Measurements from ENCODE around the gene CR1. TPM values are rescaled to one million over a fixed set of nuclear protein-coding genes. Genes with fewer than 3 reads are reported as not detected.
A peak's percentile ranks its signal among the peaks of the same experiment; 100 is the strongest.

CR1 gene
- total and polyA plus RNA-seq, 2 of the 8 experiments (the other 6 are each of a cell fraction or from before 2014, with no cell fraction given): 0.15 to 0.22 TPM

GRCh38 chr1:207603777-207604176, 107.8 kb downstream of the CR1 start:
- Histone ChIP-seq H3K9me3 (ENCODE audit: insufficient read depth in 2 of 2, low read depth in 1 of 2, low read length in 1 of 2) (no peaks in the 10 kb centered on the region), H3K4me2 (ENCODE audit: insufficient read depth in 1 of 2, low read depth in 2 of 2, low read length in 2 of 2) (no peak overlapping the region), H2BK20ac (ENCODE audit: low read length) (no peak overlapping the region), H2BK120ac (replicated peaks; ENCODE audit: low read depth, low read length) (no peak overlapping the region), H3K27me3 (replicated peaks in 1 of 4; ENCODE audit: control insufficient read depth in 3 of 4, extremely low read depth in 1 of 4, insufficient read depth in 3 of 4, low read length in 3 of 4) (no peaks in the 10 kb centered on the region), H3K23ac (ENCODE audit: insufficient read length) (no peak overlapping the region), H3K4ac (replicated peaks; ENCODE audit: insufficient read length, low read depth, low read length) (no peak overlapping the region), H3K9ac (replicated peaks in 1 of 4; ENCODE audit: extremely low read depth in 1 of 4, low read depth in 3 of 4, low read length in 3 of 4) (no peak overlapping the region), H3K18ac (ENCODE audit: extremely low read depth, low read length) (no peak overlapping the region), H3K14ac (ENCODE audit: insufficient read length) (no peak overlapping the region), H3K27ac (ENCODE audit: low read depth, low read length) (no peak overlapping the region), H4K8ac (ENCODE audit: extremely low read depth, insufficient read depth, low read length) (no peak overlapping the region), H2BK12ac (ENCODE audit: low read depth, low read length) (no peak overlapping the region), H2BK5ac (ENCODE audit: low read depth, low read length) (no peak overlapping the region), H3K79me2 (ENCODE audit: control insufficient read depth in 1 of 2, insufficient read depth in 2 of 2, low read length in 2 of 2) (no peaks in the 10 kb centered on the region), H3K79me1 (ENCODE audit: low read depth, low read length) (no peaks in the 10 kb centered on the region), H2AFZ (ENCODE audit: low read length) (0 out of 2 replicates have a peak overlapping the region, but pooled peaks have one; percentile 38), H3K56ac (replicated peaks; ENCODE audit: insufficient read length, low read depth, low read length) (no peak overlapping the region), H2AK5ac (ENCODE audit: low read depth, low read length) (no peak overlapping the region), H3K4me3 (ENCODE audit: extremely low read depth in 1 of 4, insufficient read depth in 2 of 4, low read depth in 3 of 4, low read length in 4 of 4) (no peak overlapping the region), H2BK15ac (ENCODE audit: low read length) (no peak overlapping the region), H4K91ac (replicated peaks; ENCODE audit: insufficient read length, low read length) (no peak overlapping the region), H4K5ac (ENCODE audit: insufficient read length, low read depth, low read length) (no peak overlapping the region), H4K20me1 (replicated peaks in 1 of 2; ENCODE audit: control insufficient read depth in 1 of 2, insufficient read depth in 2 of 2, low read length in 2 of 2) (no peaks in the 10 kb centered on the region), H3K36me3 (ENCODE audit: control insufficient read depth in 2 of 4, insufficient read depth in 4 of 4, low read length in 3 of 4) (no peaks in the 10 kb centered on the region), H3K23me2 (ENCODE audit: low read depth, low read length) (no peaks in the 10 kb centered on the region), H3K4me1 (replicated peaks in 1 of 4; ENCODE audit: control insufficient read depth in 3 of 4, insufficient read depth in 4 of 4, low read length in 3 of 4) (no peaks in the 10 kb centered on the region)
- TF ChIP-seq USF2 (IDR thresholded peaks at IDR 0.05; ENCODE audit: low read length): no peak
- TF ChIP-seq TEAD4 (IDR thresholded peaks at IDR 0.05; ENCODE audit: low read depth, low read length): no peak
- no peak for TF ChIP-seq NRF1 (IDR thresholded peaks at IDR 0.05; ENCODE audit: low read depth, low read length)
- TF ChIP-seq HDAC6 (IDR thresholded peaks at IDR 0.05; ENCODE audit: low read depth, low read length): no peak
- no peak for TF ChIP-seq KDM1A (IDR thresholded peaks at IDR 0.05; ENCODE audit: borderline replicate concordance, low read length)
- no peak for TF ChIP-seq SP4 (IDR thresholded peaks at IDR 0.05; ENCODE audit: low read length)
- TF ChIP-seq SRF (IDR thresholded peaks at IDR 0.05; ENCODE audit: low read depth, low read length): no peak
- TF ChIP-seq TBP (IDR thresholded peaks at IDR 0.05; ENCODE audit: low read depth, low read length): no peak
- WGBS, 2 experiments (ENCODE audit: extremely low coverage in 1 of 2, insufficient coverage in 1 of 2, insufficient read length in 1 of 2, insufficient replicate concordance in 2 of 2, low coverage in 1 of 2, low lambda C conversion rate in 2 of 2, missing lambda C conversion rate in 1 of 2): 85% methylated on average over 6 of the region's 6 CpGs; no CpG with 5 or more reads in 1 of the 2 experiments
- ChIA-PET CTCF (ENCODE audit: partially characterized antibody) (interaction anchor here (0.6 to 10.6 kb wide), 4 partner anchors 11 to 534 kb away, joined by 3 to 77 read pairs (median 4); no protein-coding TSS in a partner anchor), POLR2A (ENCODE audit: partially characterized antibody) (no interaction called here)
- no peak for DNase-seq (ENCODE audit: low read depth in 1 of 2, low spot score in 2 of 2)
- FAIRE-seq: no peak
